Activated CD8-positive, alpha-beta memory T cell treated with anti-CD3 and anti-CD28 coated beads for 48 hours (primary cell): ENCODE results near the gene GJD3.

Experiments
- DNase-seq, 3 experiments: peaks; one replicate each; pipeline ENCODE4 v3.0.0-alpha.2; 2020; ENCODE audit warnings: low read depth in 2 of 3, low spot score in 2 of 3

Gene GJD3

GRCh38 chr17:40313668-40314583 is 50.6 kb downstream of the GJD3 start:
- no peak for DNase-seq
